ENCODE measurements around the gene NDUFA6.

Gene NDUFA6

DNA sequence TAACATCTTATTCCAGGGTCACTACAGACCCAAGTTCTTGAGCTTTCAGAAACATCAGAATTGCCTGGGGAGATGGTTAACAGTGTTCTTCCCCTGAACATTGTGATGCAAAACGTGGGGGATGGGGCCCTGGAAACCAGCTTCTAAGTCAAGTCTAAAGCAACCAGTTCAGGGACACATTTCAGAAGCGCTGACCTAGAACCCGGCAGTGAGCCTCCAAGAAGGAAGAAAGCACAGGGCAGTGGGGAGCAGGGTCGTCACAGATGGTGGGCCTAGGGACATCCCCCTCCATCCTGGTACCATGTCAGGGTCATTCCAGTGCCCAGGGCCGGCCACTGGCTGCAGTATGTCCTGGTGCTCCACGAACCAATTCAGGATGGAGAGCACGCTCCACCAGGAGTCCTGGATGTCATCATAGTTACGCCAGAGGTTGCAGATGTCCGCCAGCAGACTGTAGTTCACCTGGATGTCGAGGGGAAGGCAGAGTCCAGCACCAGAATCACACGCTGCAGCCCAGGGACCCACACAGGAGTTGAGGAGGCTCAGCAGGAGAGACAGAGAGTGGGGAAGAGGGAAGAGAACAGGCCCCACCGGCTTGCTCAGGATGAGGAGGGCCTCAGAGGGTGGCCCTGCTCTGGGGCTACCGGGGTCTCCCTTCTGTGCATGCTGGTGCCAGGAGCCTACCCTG, 25.0 kb downstream of the NDUFA6 start:
- no peak overlapping the region for H3K9ac ChIP-seq (ENCODE audit: low read length)
- H3K36me3 ChIP-seq (ENCODE audit: control insufficient read depth, insufficient read depth, low read length) = peaks cover 3% of the 10 kb centered on the region
- no peaks in the 10 kb centered on the region for H3K27me3 ChIP-seq (ENCODE audit: control insufficient read depth, insufficient read depth, low read length)
- H3K4me1 ChIP-seq (ENCODE audit: control insufficient read depth, insufficient read depth, low read length) = peaks cover 8% of the 10 kb centered on the region
- no peaks in the 10 kb centered on the region for H3K9me3 ChIP-seq (ENCODE audit: control insufficient read depth, low read length)
- no peak overlapping the region for H3K4me3 ChIP-seq (ENCODE audit: low read length)

DNA sequence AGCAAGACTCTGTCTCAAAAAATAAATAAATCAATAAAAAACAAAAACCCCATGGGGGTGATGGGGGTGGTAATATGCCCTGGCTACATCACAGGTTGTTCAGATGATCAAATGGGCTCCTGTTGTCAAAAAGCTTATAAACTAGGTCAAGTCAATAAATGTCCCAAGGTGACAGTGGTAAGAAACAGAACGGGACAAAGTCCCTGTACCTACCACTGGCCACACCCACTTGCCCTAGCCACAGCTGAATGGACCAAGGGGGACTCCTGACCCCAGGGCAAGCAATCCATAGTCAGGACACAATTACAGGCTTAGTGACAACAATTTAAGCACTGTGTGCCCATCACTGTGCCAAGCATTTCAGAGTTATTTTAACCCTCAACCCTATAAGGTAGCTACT, 25.9 kb downstream of the NDUFA6 start:
- no peaks in the 10 kb centered on the region for H3K9me3 ChIP-seq (ENCODE audit: control insufficient read depth, low read length)
- H3K36me3 ChIP-seq (ENCODE audit: control insufficient read depth, insufficient read depth, low read length) = peaks cover 12% of the 10 kb centered on the region
- H3K4me3 ChIP-seq (ENCODE audit: low read length) = no peak overlapping the region
- H3K4me1 ChIP-seq (ENCODE audit: control insufficient read depth, insufficient read depth, low read length) = peaks cover 2% of the 10 kb centered on the region
- H3K9ac ChIP-seq (ENCODE audit: low read length) = no peak overlapping the region
- H3K27me3 ChIP-seq (ENCODE audit: control insufficient read depth, insufficient read depth, low read length) = no peaks in the 10 kb centered on the region

DNA sequence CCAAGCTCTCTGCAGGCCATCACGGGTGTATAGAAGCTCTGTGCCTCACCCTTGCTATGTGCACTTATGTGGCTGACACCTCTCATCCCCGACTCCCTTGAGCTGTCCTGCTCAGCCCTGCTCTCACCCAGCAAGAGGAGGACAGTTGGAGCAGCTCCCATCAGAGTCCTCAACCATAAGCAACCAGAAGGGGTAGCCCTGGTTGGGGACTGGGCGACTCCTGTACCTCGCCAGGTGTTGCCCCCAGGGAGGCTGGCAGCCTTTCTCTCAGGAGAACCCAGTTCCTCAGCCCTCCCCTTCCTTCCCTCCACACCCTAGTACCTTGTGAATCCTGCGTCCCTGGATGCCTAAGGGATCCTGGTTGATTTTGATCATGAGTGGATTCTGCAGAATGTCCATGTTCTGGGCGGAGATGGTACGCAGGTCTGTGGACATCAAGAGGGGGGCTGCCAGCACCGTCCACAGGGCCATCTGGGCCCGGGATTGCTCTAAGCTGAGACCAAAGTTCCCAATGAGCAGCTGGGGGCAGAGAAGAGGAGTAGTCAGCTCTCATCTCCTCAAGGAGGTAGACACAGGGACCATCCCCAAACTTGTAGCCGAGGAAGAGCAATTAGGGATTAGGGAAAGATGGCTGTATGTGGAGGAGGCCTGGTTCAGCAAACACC, 27.9 kb downstream of the NDUFA6 start:
- Histone ChIP-seq H3K4me3 (ENCODE audit: low read length) (no peak overlapping the region), H3K27me3 (ENCODE audit: control insufficient read depth, insufficient read depth, low read length) (no peaks in the 10 kb centered on the region), H3K9ac (ENCODE audit: low read length) (no peak overlapping the region), H3K36me3 (ENCODE audit: control insufficient read depth, insufficient read depth, low read length) (peaks cover 13% of the 10 kb centered on the region), H3K4me1 (ENCODE audit: control insufficient read depth, insufficient read depth, low read length) (no peaks in the 10 kb centered on the region), H3K9me3 (ENCODE audit: control insufficient read depth, low read length) (no peaks in the 10 kb centered on the region)

DNA sequence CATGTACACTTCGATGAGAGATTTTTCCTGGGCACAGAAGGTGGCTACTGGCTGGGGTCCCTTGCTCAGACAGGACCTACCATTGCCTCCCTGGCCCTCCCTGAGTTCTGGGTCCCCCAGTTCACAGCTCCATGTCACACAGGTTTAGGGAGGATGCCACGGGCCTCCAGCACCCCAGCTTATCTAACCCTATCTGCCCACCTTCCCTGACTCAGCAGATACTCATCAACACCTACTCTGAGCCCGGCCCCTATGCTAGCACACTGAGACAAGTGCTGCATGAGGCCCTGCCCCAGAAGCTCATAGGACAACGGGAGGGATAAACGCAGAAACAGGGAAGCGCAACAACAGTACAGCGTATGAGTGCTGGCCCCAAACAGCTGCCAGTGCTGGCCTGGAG, 29.5 kb downstream of the NDUFA6 start:
- H3K27me3 ChIP-seq (ENCODE audit: control insufficient read depth, insufficient read depth, low read length) = no peaks in the 10 kb centered on the region
- H3K9ac ChIP-seq (ENCODE audit: low read length) = no peak overlapping the region
- H3K4me1 ChIP-seq (ENCODE audit: control insufficient read depth, insufficient read depth, low read length) = no peaks in the 10 kb centered on the region
- peaks cover 13% of the 10 kb centered on the region for H3K36me3 ChIP-seq (ENCODE audit: control insufficient read depth, insufficient read depth, low read length)
- H3K9me3 ChIP-seq (ENCODE audit: control insufficient read depth, low read length) = no peaks in the 10 kb centered on the region
- no peak overlapping the region for H3K4me3 ChIP-seq (ENCODE audit: low read length)

DNA sequence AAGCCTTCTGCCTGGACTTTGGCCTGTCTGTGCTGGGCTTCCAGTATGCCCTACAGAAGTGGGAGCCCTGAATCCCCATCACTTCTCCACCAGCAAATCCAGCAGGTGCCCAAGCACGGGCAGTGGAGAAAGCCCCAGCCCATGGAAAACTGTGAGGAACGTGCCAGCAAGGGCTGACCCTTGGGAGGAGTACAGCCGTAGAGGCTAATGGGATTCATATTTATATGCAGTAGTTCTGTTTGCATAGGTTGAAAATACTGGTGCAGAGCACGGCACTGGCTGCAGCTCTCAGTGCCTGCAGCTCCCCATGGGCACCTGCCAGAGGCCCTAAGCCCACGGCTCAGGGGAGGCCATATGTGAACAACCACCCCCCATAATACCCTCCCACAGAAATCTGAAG, 30.1 kb downstream of the NDUFA6 start:
- Histone ChIP-seq H3K4me1 (ENCODE audit: control insufficient read depth, insufficient read depth, low read length) (no peaks in the 10 kb centered on the region), H3K27me3 (ENCODE audit: control insufficient read depth, insufficient read depth, low read length) (no peaks in the 10 kb centered on the region), H3K9me3 (ENCODE audit: control insufficient read depth, low read length) (no peaks in the 10 kb centered on the region), H3K36me3 (ENCODE audit: control insufficient read depth, insufficient read depth, low read length) (peaks cover 13% of the 10 kb centered on the region), H3K4me3 (ENCODE audit: low read length) (no peak overlapping the region), H3K9ac (ENCODE audit: low read length) (no peak overlapping the region)

DNA sequence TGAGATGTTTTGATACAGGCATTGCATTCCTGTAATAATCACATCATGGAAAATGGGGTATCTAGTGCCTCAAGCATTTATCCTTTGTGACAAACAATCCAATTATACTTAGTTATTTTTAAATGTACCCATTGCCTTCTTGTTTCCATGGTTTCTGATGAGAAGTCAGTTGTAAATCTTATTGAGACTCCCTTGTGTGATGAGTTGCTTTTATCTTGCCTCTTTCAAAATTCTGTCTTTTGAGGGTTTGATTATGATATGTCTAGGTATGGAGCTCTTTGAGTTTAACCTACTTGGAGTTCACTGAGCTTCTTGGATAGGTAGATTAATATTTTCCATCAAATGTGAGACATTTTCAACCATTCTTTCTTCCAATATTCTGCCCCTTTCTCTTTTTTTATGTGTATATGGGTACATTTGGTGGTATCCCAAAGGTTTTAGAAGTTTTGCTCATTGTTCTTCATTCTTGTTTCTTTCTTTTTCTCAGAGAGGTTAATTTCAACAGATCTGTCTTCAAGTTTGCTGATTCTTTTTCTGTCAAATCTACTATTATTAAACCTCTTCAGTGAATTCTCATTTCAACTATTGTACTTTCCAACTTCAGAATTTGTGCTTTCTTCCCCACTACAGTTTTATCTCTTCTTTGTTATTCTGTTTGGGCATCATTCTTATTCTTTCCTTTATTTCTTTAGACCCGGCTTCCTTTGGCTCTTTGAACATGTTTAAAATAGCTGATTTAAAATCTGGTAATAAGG, 33.6 kb downstream of the NDUFA6 start:
- no peaks in the 10 kb centered on the region for H3K4me1 ChIP-seq (ENCODE audit: control insufficient read depth, insufficient read depth, low read length)
- no peaks in the 10 kb centered on the region for H3K27me3 ChIP-seq (ENCODE audit: control insufficient read depth, insufficient read depth, low read length)
- H3K9me3 ChIP-seq (ENCODE audit: control insufficient read depth, low read length) = no peaks in the 10 kb centered on the region
- H3K36me3 ChIP-seq (ENCODE audit: control insufficient read depth, insufficient read depth, low read length) = peaks cover 13% of the 10 kb centered on the region
- no peak overlapping the region for H3K9ac ChIP-seq (ENCODE audit: low read length)
- H3K4me3 ChIP-seq (ENCODE audit: low read length) = no peak overlapping the region

DNA sequence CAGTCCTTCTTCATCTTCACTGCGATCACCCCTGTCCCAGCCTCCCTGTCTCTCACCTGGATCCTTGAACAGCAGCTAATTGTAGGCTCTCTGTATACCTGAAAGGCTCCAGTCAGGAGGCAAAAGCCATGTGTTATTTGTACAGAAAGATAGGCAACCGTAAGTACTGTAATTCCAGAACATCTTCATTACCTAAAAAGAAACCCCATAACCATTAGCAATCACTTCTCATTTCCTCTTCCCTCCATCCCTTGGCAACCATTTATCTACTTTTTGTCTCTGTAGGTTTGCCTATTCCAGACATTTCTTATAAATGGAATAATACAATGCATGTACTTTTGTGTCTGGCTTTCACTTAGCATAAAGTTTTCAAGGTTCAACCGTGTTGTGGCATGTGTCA, 37.8 kb downstream of the NDUFA6 start:
- no peaks in the 10 kb centered on the region for H3K27me3 ChIP-seq (ENCODE audit: control insufficient read depth, insufficient read depth, low read length)
- no peaks in the 10 kb centered on the region for H3K9me3 ChIP-seq (ENCODE audit: control insufficient read depth, low read length)
- H3K9ac ChIP-seq (ENCODE audit: low read length) = no peak overlapping the region
- H3K36me3 ChIP-seq (ENCODE audit: control insufficient read depth, insufficient read depth, low read length) = no peaks in the 10 kb centered on the region
- H3K4me1 ChIP-seq (ENCODE audit: control insufficient read depth, insufficient read depth, low read length) = no peaks in the 10 kb centered on the region
- H3K4me3 ChIP-seq (ENCODE audit: low read length) = no peak overlapping the region

DNA sequence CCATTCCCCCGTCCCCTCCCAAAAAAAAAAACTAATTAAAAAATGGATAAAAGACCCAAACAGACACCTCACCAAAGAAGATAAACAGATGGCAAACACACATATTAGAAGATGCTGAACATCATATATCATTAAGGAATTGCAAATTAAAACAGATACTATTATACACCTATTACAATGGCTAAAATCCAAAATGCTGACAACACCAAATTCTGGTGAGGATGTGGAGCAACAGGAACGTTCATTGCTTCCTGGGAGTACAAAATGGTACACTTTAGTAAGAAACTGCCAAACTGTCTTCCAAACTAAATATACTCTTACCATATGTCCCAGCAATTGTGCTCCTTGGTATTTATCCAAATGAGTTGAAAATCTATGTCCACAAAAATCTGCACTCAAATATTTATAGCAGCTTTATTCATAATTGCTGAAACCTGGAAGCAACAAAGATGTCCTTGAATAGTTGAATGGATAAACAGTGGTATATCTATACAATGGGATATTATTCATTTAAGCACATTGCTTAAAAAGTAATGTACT, 39.9 kb downstream of the NDUFA6 start:
- no peaks in the 10 kb centered on the region for H3K9me3 ChIP-seq (ENCODE audit: control insufficient read depth, low read length)
- H3K4me1 ChIP-seq (ENCODE audit: control insufficient read depth, insufficient read depth, low read length) = no peaks in the 10 kb centered on the region
- no peaks in the 10 kb centered on the region for H3K27me3 ChIP-seq (ENCODE audit: control insufficient read depth, insufficient read depth, low read length)
- H3K36me3 ChIP-seq (ENCODE audit: control insufficient read depth, insufficient read depth, low read length) = no peaks in the 10 kb centered on the region
- no peak overlapping the region for H3K4me3 ChIP-seq (ENCODE audit: low read length)
- H3K9ac ChIP-seq (ENCODE audit: low read length) = no peak overlapping the region

DNA sequence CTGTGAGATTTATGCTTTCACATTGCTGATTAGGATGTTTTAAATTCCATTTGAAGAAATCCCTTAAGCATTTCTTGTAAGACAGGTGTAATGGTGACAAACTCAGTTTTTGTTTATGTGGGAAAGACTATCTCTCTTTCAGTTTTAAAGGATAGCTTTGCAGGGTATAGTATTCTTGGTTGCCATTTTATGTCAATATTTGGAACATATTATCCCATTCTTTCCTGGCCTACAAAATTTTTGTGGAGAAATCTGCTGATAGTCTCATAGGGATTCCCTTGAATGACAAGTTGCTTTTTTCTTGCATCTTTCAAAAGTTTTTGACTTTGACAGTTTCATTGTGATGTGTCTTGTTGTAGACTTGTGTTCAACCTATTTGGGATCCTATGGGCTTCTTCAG, 48.8 kb downstream of the NDUFA6 start:
- H3K4me1 ChIP-seq (ENCODE audit: control insufficient read depth, insufficient read depth, low read length) = no peaks in the 10 kb centered on the region
- H3K4me3 ChIP-seq (ENCODE audit: low read length) = no peak overlapping the region
- no peaks in the 10 kb centered on the region for H3K27me3 ChIP-seq (ENCODE audit: control insufficient read depth, insufficient read depth, low read length)
- no peaks in the 10 kb centered on the region for H3K9me3 ChIP-seq (ENCODE audit: control insufficient read depth, low read length)
- no peak overlapping the region for H3K9ac ChIP-seq (ENCODE audit: low read length)
- no peaks in the 10 kb centered on the region for H3K36me3 ChIP-seq (ENCODE audit: control insufficient read depth, insufficient read depth, low read length)

DNA sequence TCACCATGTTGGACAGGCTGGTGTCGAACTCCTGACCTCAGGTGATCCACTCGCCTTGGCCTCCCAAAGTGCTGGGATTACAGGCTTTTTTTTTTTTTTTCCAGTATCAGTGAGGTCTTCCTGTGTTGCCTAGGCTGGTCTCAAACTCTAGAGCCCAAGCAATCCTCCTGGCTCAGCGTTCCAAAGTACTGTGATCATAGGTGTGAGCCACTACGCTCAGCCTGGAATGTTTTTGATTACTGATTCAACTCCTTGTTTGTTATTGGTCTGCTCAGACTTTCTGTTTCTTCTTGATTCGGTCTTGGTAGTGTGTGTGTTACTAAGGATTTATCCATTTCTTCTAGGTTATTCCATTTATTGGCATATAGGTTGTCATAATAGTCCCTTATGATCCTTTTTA, 51.3 kb downstream of the NDUFA6 start:
- H3K9me3 ChIP-seq (ENCODE audit: control insufficient read depth, low read length) = no peaks in the 10 kb centered on the region
- H3K4me3 ChIP-seq (ENCODE audit: low read length) = no peak overlapping the region
- H3K36me3 ChIP-seq (ENCODE audit: control insufficient read depth, insufficient read depth, low read length) = no peaks in the 10 kb centered on the region

More for the DNA sequence above, 51.3 kb downstream of the NDUFA6 start:
- H3K9ac ChIP-seq (ENCODE audit: low read length) = no peak overlapping the region
- no peaks in the 10 kb centered on the region for H3K4me1 ChIP-seq (ENCODE audit: control insufficient read depth, insufficient read depth, low read length)
- no peaks in the 10 kb centered on the region for H3K27me3 ChIP-seq (ENCODE audit: control insufficient read depth, insufficient read depth, low read length)

All from mucosa of stomach (tissue), 1 donor.